Sigmoid colon (tissue), 7 donors: Measurements from ENCODE around the gene PSMD13. TPM values are rescaled to one million over a fixed set of nuclear protein-coding genes. Genes with fewer than 3 reads are reported as not detected.

Experiments used
- DNase-seq: peaks from one replicate; pipeline ENCODE4 v3.0.0-alpha.2; 2019
- H3K27ac ChIP-seq, 4 donors: fragments of 200-600 bp; sonication (generic); one replicate each; pipeline ENCODE4 v1.5.1; 2016 to 2019; ENCODE audit warnings: mild to moderate bottlenecking in 1 of 4
- H3K27me3 ChIP-seq, 3 donors: fragments of 200-600 bp; sonication (generic); one replicate each; pipeline ENCODE4 v1.5.1; 2019; ENCODE audit warnings: mild to moderate bottlenecking in 1 of 3
- H3K36me3 ChIP-seq, 4 donors: fragments of 200-600 bp; sonication (generic); one replicate each; pipeline ENCODE4 v1.5.1; 2016 to 2019
- H3K4me1 ChIP-seq, 4 donors: fragments of 200-600 bp; sonication (generic); one replicate each; pipeline ENCODE4 v1.5.1; 2017 to 2019
- H3K4me3 ChIP-seq, 4 donors: fragments of 200-600 bp; sonication (generic); one replicate each; pipeline ENCODE4 v1.5.1; 2017 to 2019; ENCODE audit warnings: mild to moderate bottlenecking in 2 of 4, moderate library complexity in 1 of 4
- H3K9me3 ChIP-seq, 4 donors: fragments of 200-600 bp in 3 of 4; sonication (generic) in 3 of 4; one replicate each; pipeline versions ENCODE4 v1.5.1 to v1.6.1; 2013 to 2019
- CTCF ChIP-seq, 4 experiments: fragments of 450-650 bp in 3 of 4; fragments of 200-600 bp in 1 of 4; IDR thresholded peaks; one replicate each; pipeline ENCODE4 v1.5.1; 2016 to 2019; ENCODE audit warnings: antibody characterized with exemption in 4 of 4, mild to moderate bottlenecking in 3 of 4, moderate library complexity in 2 of 4
- EP300 ChIP-seq, 4 donors: sonication (generic); formaldehyde crosslinking; IDR thresholded peaks; one replicate each; pipeline ENCODE4 v1.6.1; 2017; ENCODE audit warnings: antibody characterized with exemption in 4 of 4
- POLR2A ChIP-seq, 2 donors: fragments of 450-650 bp; IDR thresholded peaks; one replicate each; pipeline ENCODE4 v1.6.1; 2016; ENCODE audit warnings: antibody characterized with exemption in 2 of 2, mild to moderate bottlenecking in 2 of 2, moderate library complexity in 2 of 2
- POLR2AphosphoS5 ChIP-seq, 4 donors: sonication (generic); formaldehyde crosslinking; IDR thresholded peaks; one replicate each; pipeline ENCODE4 v1.6.1; 2017; ENCODE audit warnings: antibody characterized with exemption in 4 of 4
- WGBS, 2 donors: extraction: QIAGEN DNeasy Blood & Tissue Kit; methylation state at CpG; one replicate each; pipeline ENCODE4 v1.1.7; 2013; 5-methylcytosine and 5-hydroxymethylcytosine counted together
- intact Hi-C: fragments of 100-400 bp; cut with DNase I; formaldehyde crosslinking; loops from one replicate; pipeline ENCODE4 v1.15.1; 2023
- polyA plus RNA-seq, 3 donors: library from polyadenylated mRNA; stranded (reverse); fragments of 200-250 nt; gene quantifications; one replicate each; pipeline ENCODE4 v1.2.3, GENCODE V29; 2013
- total RNA-seq, 4 donors: library from RNA; depleted of rRNA; stranded (reverse); fragments of >200 nt; gene quantifications; one replicate each; pipeline ENCODE4 v1.1.0, GENCODE V29; 2016
- donor health status: healthy with polysubstance abuse.
- donor health status: Bipolar disorder and iron deficiency.
- donor health status: healthy.

The PSMD13 gene
- total and polyA plus RNA-seq, 7 donors: 86.2 to 180 (median 111) TPM

- intact Hi-C loops: loop anchor here (2.0 to 5.0 kb wide), 4 partner anchors 38 to 162 kb away; partner anchors contain the start of genes PSMD13, PTDSS2 and SIRT3
- peak overlapping the region; percentile 46 to 77 (median 68) for H3K4me3 ChIP-seq
- H3K36me3 ChIP-seq: peaks cover 0 to 14% (median 0%) of the 10 kb centered on the region in 4 donors
- peak overlapping the region in 2 of 4 donors; percentile 64 to 65 for H3K27ac ChIP-seq
- no peak for TF ChIP-seq EP300 (IDR thresholded peaks at IDR 0.05)
- TF ChIP-seq POLR2A (IDR thresholded peaks at IDR 0.05): no peak
- no peak for TF ChIP-seq POLR2AphosphoS5 (IDR thresholded peaks at IDR 0.05)
- TF ChIP-seq CTCF (IDR thresholded peaks at IDR 0.05): no peak
- peaks cover 0 to 28% (median 8%) of the 10 kb centered on the region in 3 donors for H3K27me3 ChIP-seq
- peaks cover 0 to 21% (median 17%) of the 10 kb centered on the region in 4 donors for H3K4me1 ChIP-seq
- WGBS, 2 donors: 82 to 84% methylated on average over 48 of the region's 48 CpGs
- H3K9me3 ChIP-seq: no peaks in the 10 kb centered on the region
- DNase-seq: peak; percentile 65
These were observed 53.2 kb downstream of the PSMD13 start for GRCh38 chr11:289712-290620.

GRCh38 chr11:290621-291231 is 54.0 kb downstream of the PSMD13 start:
- intact Hi-C loops: no loop called here
- H3K27ac ChIP-seq: no peak overlapping the region

GRCh38 chr11:291281-292210 is 54.8 kb downstream of the PSMD13 start:
- peaks cover 0 to 14% (median 0%) of the 10 kb centered on the region in 4 donors for H3K36me3 ChIP-seq
- intact Hi-C loops: no loop called here
- TF ChIP-seq POLR2AphosphoS5 (IDR thresholded peaks at IDR 0.05) (no peak), POLR2A (IDR thresholded peaks at IDR 0.05) (no peak), EP300 (IDR thresholded peaks at IDR 0.05) (no peak), CTCF (IDR thresholded peaks at IDR 0.05) (no peak)
- no peak overlapping the region for H3K4me3 ChIP-seq
- H3K4me1 ChIP-seq: peaks cover 0 to 21% (median 17%) of the 10 kb centered on the region in 4 donors
- H3K9me3 ChIP-seq: no peaks in the 10 kb centered on the region
- peaks cover 0 to 31% (median 0%) of the 10 kb centered on the region in 3 donors for H3K27me3 ChIP-seq
- H3K27ac ChIP-seq: no peak overlapping the region
- peak; percentile 64 for DNase-seq
- 93 to 94% methylated on average over 44 of the region's 44 CpGs for WGBS, 2 donors

More at GRCh38 chr11:290621-291231, 54.0 kb downstream of the PSMD13 start:
- TF ChIP-seq CTCF (IDR thresholded peaks at IDR 0.05) (no peak), POLR2A (IDR thresholded peaks at IDR 0.05) (no peak), POLR2AphosphoS5 (IDR thresholded peaks at IDR 0.05) (no peak), EP300 (IDR thresholded peaks at IDR 0.05) (no peak)
- Histone ChIP-seq H3K27me3 (peaks cover 0 to 25% (median 3%) of the 10 kb centered on the region in 3 donors), H3K4me3 (no peak overlapping the region), H3K9me3 (no peaks in the 10 kb centered on the region), H3K4me1 (peaks cover 0 to 21% (median 17%) of the 10 kb centered on the region in 4 donors), H3K36me3 (peaks cover 0 to 14% (median 0%) of the 10 kb centered on the region in 4 donors)
- peak; percentile 62 for DNase-seq
- WGBS, 2 donors: 89 to 91% methylated on average over 13 of the region's 13 CpGs
